ENCODE measurements around the gene HSDL1.
A peak's percentile ranks its signal among the peaks of the same experiment; 100 is the strongest.

HSDL1 gene

GRCh38 chr16:84159007-84159406 lies 14.0 kb upstream of the HSDL1 start:
- H3K9me3 ChIP-seq (ENCODE audit: control insufficient read depth in 1 of 2, low read length in 2 of 2) = no peaks in the 10 kb centered on the region
- H3K4me1 ChIP-seq (ENCODE audit: control insufficient read depth in 1 of 2, insufficient read depth in 2 of 2, low read length in 2 of 2) = no peaks in the 10 kb centered on the region
- H3K4me3 ChIP-seq (ENCODE audit: low read depth in 1 of 2, low read length in 2 of 2) = no peak overlapping the region
- no peaks in the 10 kb centered on the region for H3K36me3 ChIP-seq (ENCODE audit: control insufficient read depth in 1 of 2, insufficient read depth in 2 of 2, low read length in 2 of 2)
- no peak overlapping the region for H3K27ac ChIP-seq (ENCODE audit: low read depth, low read length)
- peaks cover 0 to 8% of the 10 kb centered on the region in 2 donors for H3K27me3 ChIP-seq (ENCODE audit: control insufficient read depth in 1 of 2, insufficient read depth in 2 of 2, low read length in 2 of 2)
- H3K9ac ChIP-seq (ENCODE audit: low read depth in 1 of 2, low read length in 2 of 2) = no peak overlapping the region

GRCh38 chr16:84156342-84156784 lies 11.4 kb upstream of the HSDL1 start:
- H3K9me3 ChIP-seq (ENCODE audit: control insufficient read depth in 1 of 2, low read length in 2 of 2) = no peaks in the 10 kb centered on the region
- H3K9ac ChIP-seq (ENCODE audit: low read depth in 1 of 2, low read length in 2 of 2) = no peak overlapping the region
- peaks cover 0 to 8% of the 10 kb centered on the region in 2 donors for H3K27me3 ChIP-seq (ENCODE audit: control insufficient read depth in 1 of 2, insufficient read depth in 2 of 2, low read length in 2 of 2)
- H3K4me1 ChIP-seq (ENCODE audit: control insufficient read depth in 1 of 2, insufficient read depth in 2 of 2, low read length in 2 of 2) = no peaks in the 10 kb centered on the region
- no peaks in the 10 kb centered on the region for H3K36me3 ChIP-seq (ENCODE audit: control insufficient read depth in 1 of 2, insufficient read depth in 2 of 2, low read length in 2 of 2)
- no peak overlapping the region for H3K27ac ChIP-seq (ENCODE audit: low read depth, low read length)
- H3K4me3 ChIP-seq (ENCODE audit: low read depth in 1 of 2, low read length in 2 of 2) = no peak overlapping the region

GRCh38 chr16:84155771-84156170 lies 10.8 kb upstream of the HSDL1 start:
- no peaks in the 10 kb centered on the region for H3K4me1 ChIP-seq (ENCODE audit: control insufficient read depth in 1 of 2, insufficient read depth in 2 of 2, low read length in 2 of 2)
- H3K27ac ChIP-seq (ENCODE audit: low read depth, low read length) = no peak overlapping the region
- peaks cover 0 to 8% of the 10 kb centered on the region in 2 donors for H3K27me3 ChIP-seq (ENCODE audit: control insufficient read depth in 1 of 2, insufficient read depth in 2 of 2, low read length in 2 of 2)
- H3K9me3 ChIP-seq (ENCODE audit: control insufficient read depth in 1 of 2, low read length in 2 of 2) = no peaks in the 10 kb centered on the region
- H3K9ac ChIP-seq (ENCODE audit: low read depth in 1 of 2, low read length in 2 of 2) = no peak overlapping the region
- no peaks in the 10 kb centered on the region for H3K36me3 ChIP-seq (ENCODE audit: control insufficient read depth in 1 of 2, insufficient read depth in 2 of 2, low read length in 2 of 2)
- H3K4me3 ChIP-seq (ENCODE audit: low read depth in 1 of 2, low read length in 2 of 2) = no peak overlapping the region

GRCh38 chr16:84155226-84155625 lies 10.2 kb upstream of the HSDL1 start:
- no peaks in the 10 kb centered on the region for H3K36me3 ChIP-seq (ENCODE audit: control insufficient read depth in 1 of 2, insufficient read depth in 2 of 2, low read length in 2 of 2)
- no peak overlapping the region for H3K27ac ChIP-seq (ENCODE audit: low read depth, low read length)
- H3K4me1 ChIP-seq (ENCODE audit: control insufficient read depth in 1 of 2, insufficient read depth in 2 of 2, low read length in 2 of 2) = no peaks in the 10 kb centered on the region
- no peaks in the 10 kb centered on the region for H3K9me3 ChIP-seq (ENCODE audit: control insufficient read depth in 1 of 2, low read length in 2 of 2)
- no peak overlapping the region for H3K9ac ChIP-seq (ENCODE audit: low read depth in 1 of 2, low read length in 2 of 2)
- peaks cover 0 to 8% of the 10 kb centered on the region in 2 donors for H3K27me3 ChIP-seq (ENCODE audit: control insufficient read depth in 1 of 2, insufficient read depth in 2 of 2, low read length in 2 of 2)
- no peak overlapping the region for H3K4me3 ChIP-seq (ENCODE audit: low read depth in 1 of 2, low read length in 2 of 2)

GRCh38 chr16:84153660-84154214 lies 8.8 kb upstream of the HSDL1 start:
- H3K36me3 ChIP-seq (ENCODE audit: control insufficient read depth in 1 of 2, insufficient read depth in 2 of 2, low read length in 2 of 2) = no peaks in the 10 kb centered on the region
- no peak overlapping the region for H3K9ac ChIP-seq (ENCODE audit: low read depth in 1 of 2, low read length in 2 of 2)
- no peak overlapping the region for H3K27ac ChIP-seq (ENCODE audit: low read depth, low read length)
- H3K27me3 ChIP-seq (ENCODE audit: control insufficient read depth in 1 of 2, insufficient read depth in 2 of 2, low read length in 2 of 2) = no peaks in the 10 kb centered on the region
- no peaks in the 10 kb centered on the region for H3K4me1 ChIP-seq (ENCODE audit: control insufficient read depth in 1 of 2, insufficient read depth in 2 of 2, low read length in 2 of 2)
- H3K9me3 ChIP-seq (ENCODE audit: control insufficient read depth in 1 of 2, low read length in 2 of 2) = no peaks in the 10 kb centered on the region
- no peak overlapping the region for H3K4me3 ChIP-seq (ENCODE audit: low read depth in 1 of 2, low read length in 2 of 2)

GRCh38 chr16:84150926-84151325 lies 5.9 kb upstream of the HSDL1 start:
- no peaks in the 10 kb centered on the region for H3K4me1 ChIP-seq (ENCODE audit: control insufficient read depth in 1 of 2, insufficient read depth in 2 of 2, low read length in 2 of 2)
- no peaks in the 10 kb centered on the region for H3K9me3 ChIP-seq (ENCODE audit: control insufficient read depth in 1 of 2, low read length in 2 of 2)
- H3K36me3 ChIP-seq (ENCODE audit: control insufficient read depth in 1 of 2, insufficient read depth in 2 of 2, low read length in 2 of 2) = no peaks in the 10 kb centered on the region
- no peaks in the 10 kb centered on the region for H3K27me3 ChIP-seq (ENCODE audit: control insufficient read depth in 1 of 2, insufficient read depth in 2 of 2, low read length in 2 of 2)
- no peak overlapping the region for H3K4me3 ChIP-seq (ENCODE audit: low read depth in 1 of 2, low read length in 2 of 2)
- no peak overlapping the region for H3K27ac ChIP-seq (ENCODE audit: low read depth, low read length)
- H3K9ac ChIP-seq (ENCODE audit: low read depth in 1 of 2, low read length in 2 of 2) = no peak overlapping the region

- Histone ChIP-seq H3K9ac (ENCODE audit: low read depth in 1 of 2, low read length in 2 of 2) (peak overlapping the region; percentile 68), H3K36me3 (ENCODE audit: control insufficient read depth in 1 of 2, insufficient read depth in 2 of 2, low read length in 2 of 2) (no peaks in the 10 kb centered on the region), H3K4me1 (ENCODE audit: control insufficient read depth in 1 of 2, insufficient read depth in 2 of 2, low read length in 2 of 2) (peaks cover 0 to 9% of the 10 kb centered on the region in 2 donors), H3K27me3 (ENCODE audit: control insufficient read depth in 1 of 2, insufficient read depth in 2 of 2, low read length in 2 of 2) (no peaks in the 10 kb centered on the region), H3K27ac (ENCODE audit: low read depth, low read length) (no peak overlapping the region), H3K4me3 (ENCODE audit: low read depth in 1 of 2, low read length in 2 of 2) (peak overlapping the region; percentile 75 to 86), H3K9me3 (ENCODE audit: control insufficient read depth in 1 of 2, low read length in 2 of 2) (no peaks in the 10 kb centered on the region)
These were observed 643 bp downstream of the HSDL1 start for GRCh38 chr16:84144209-84144858.

GRCh38 chr16:84143784-84144199 lies 1.2 kb downstream of the HSDL1 start:
- Histone ChIP-seq H3K27me3 (ENCODE audit: control insufficient read depth in 1 of 2, insufficient read depth in 2 of 2, low read length in 2 of 2) (no peaks in the 10 kb centered on the region), H3K4me3 (ENCODE audit: low read depth in 1 of 2, low read length in 2 of 2) (peak overlapping the region; percentile 75 to 86), H3K4me1 (ENCODE audit: control insufficient read depth in 1 of 2, insufficient read depth in 2 of 2, low read length in 2 of 2) (peaks cover 0 to 9% of the 10 kb centered on the region in 2 donors), H3K27ac (ENCODE audit: low read depth, low read length) (no peak overlapping the region), H3K9ac (ENCODE audit: low read depth in 1 of 2, low read length in 2 of 2) (peak overlapping the region; percentile 68), H3K9me3 (ENCODE audit: control insufficient read depth in 1 of 2, low read length in 2 of 2) (no peaks in the 10 kb centered on the region), H3K36me3 (ENCODE audit: control insufficient read depth in 1 of 2, insufficient read depth in 2 of 2, low read length in 2 of 2) (no peaks in the 10 kb centered on the region)

- Histone ChIP-seq H3K9me3 (ENCODE audit: control insufficient read depth in 1 of 2, low read length in 2 of 2) (no peaks in the 10 kb centered on the region), H3K27me3 (ENCODE audit: control insufficient read depth in 1 of 2, insufficient read depth in 2 of 2, low read length in 2 of 2) (no peaks in the 10 kb centered on the region), H3K27ac (ENCODE audit: low read depth, low read length) (no peak overlapping the region), H3K36me3 (ENCODE audit: control insufficient read depth in 1 of 2, insufficient read depth in 2 of 2, low read length in 2 of 2) (no peaks in the 10 kb centered on the region), H3K4me3 (ENCODE audit: low read depth in 1 of 2, low read length in 2 of 2) (no peak overlapping the region), H3K4me1 (ENCODE audit: control insufficient read depth in 1 of 2, insufficient read depth in 2 of 2, low read length in 2 of 2) (peaks cover 0 to 9% of the 10 kb centered on the region in 2 donors), H3K9ac (ENCODE audit: low read depth in 1 of 2, low read length in 2 of 2) (no peak overlapping the region)
These were observed 1.9 kb downstream of the HSDL1 start for GRCh38 chr16:84143081-84143480.

- no peak overlapping the region for H3K9ac ChIP-seq (ENCODE audit: low read depth in 1 of 2, low read length in 2 of 2)
- H3K4me1 ChIP-seq (ENCODE audit: control insufficient read depth in 1 of 2, insufficient read depth in 2 of 2, low read length in 2 of 2) = peaks cover 0 to 9% of the 10 kb centered on the region in 2 donors
- H3K4me3 ChIP-seq (ENCODE audit: low read depth in 1 of 2, low read length in 2 of 2) = no peak overlapping the region
- H3K9me3 ChIP-seq (ENCODE audit: control insufficient read depth in 1 of 2, low read length in 2 of 2) = no peaks in the 10 kb centered on the region
- H3K27me3 ChIP-seq (ENCODE audit: control insufficient read depth in 1 of 2, insufficient read depth in 2 of 2, low read length in 2 of 2) = no peaks in the 10 kb centered on the region
- H3K27ac ChIP-seq (ENCODE audit: low read depth, low read length) = no peak overlapping the region
- H3K36me3 ChIP-seq (ENCODE audit: control insufficient read depth in 1 of 2, insufficient read depth in 2 of 2, low read length in 2 of 2) = no peaks in the 10 kb centered on the region
These were observed 3.8 kb downstream of the HSDL1 start for GRCh38 chr16:84141143-84141670.
